CD14-positive monocyte (primary cell): Measurements from ENCODE around the gene APBA2. TPM values are rescaled to one million over a fixed set of nuclear protein-coding genes. Genes with fewer than 3 reads are reported as not detected.

ENCODE experiments used
- DNase-seq, 3 donors: peaks; one replicate each; pipeline ENCODE4 v3.0.0-alpha.2; 2011 to 2022
- H2AFZ ChIP-seq: 2 replicates; pipeline ENCODE4 v1.6.0; 2012; ENCODE audit warnings: mild to moderate bottlenecking, low read depth, low read length, inconsistent platforms; ENCODE audit not compliant: insufficient read depth, poor library complexity, severe bottlenecking
- H3K27ac ChIP-seq, 2 donors: 1 replicate in 1 of 2; 2 replicates in 1 of 2; pipeline ENCODE4 v1.5.1; 2012 to 2013; ENCODE audit warnings: low read length in 2 of 2, control low read depth in 1 of 2, inconsistent platforms in 1 of 2, low read depth in 1 of 2, mild to moderate bottlenecking in 1 of 2
- H3K27me3 ChIP-seq, 2 donors: one replicate each; pipeline versions ENCODE4 v1.6.0 to v1.6.1; 2011 to 2013; ENCODE audit warnings: low read length in 2 of 2; ENCODE audit not compliant: control insufficient read depth in 2 of 2, insufficient read depth in 2 of 2
- H3K36me3 ChIP-seq, 2 donors: replicated peaks in 1 of 2; 1 replicate in 1 of 2; 2 replicates in 1 of 2; pipeline versions ENCODE4 v1.5.1 to v1.6.1; 2012 to 2013; ENCODE audit warnings: low read length in 2 of 2, control low read depth in 1 of 2, inconsistent platforms in 1 of 2, mild to moderate bottlenecking in 1 of 2; ENCODE audit not compliant: insufficient read depth in 2 of 2, control insufficient read depth in 1 of 2
- H3K4me1 ChIP-seq, 2 donors: 1 replicate in 1 of 2; 2 replicates in 1 of 2; pipeline versions ENCODE4 v1.5.1 to v1.6.1; 2012 to 2013; ENCODE audit warnings: low read length in 2 of 2, control low read depth in 1 of 2, inconsistent platforms in 1 of 2, mild to moderate bottlenecking in 1 of 2, moderate library complexity in 1 of 2; ENCODE audit not compliant: insufficient read depth in 2 of 2, control insufficient read depth in 1 of 2
- H3K4me2 ChIP-seq: replicated peaks from 2 replicates; pipeline ENCODE3; 2012; ENCODE audit warnings: low read length, moderate library complexity, mild to moderate bottlenecking; ENCODE audit not compliant: poor library complexity, severe bottlenecking; ENCODE audit errors: extremely low read depth
- H3K4me3 ChIP-seq, 3 experiments: fragments of 200-600 bp in 1 of 3; sonication (generic) in 1 of 3; replicated peaks in 1 of 3; 1 replicate in 2 of 3; 2 replicates in 1 of 3; pipeline ENCODE4 v1.5.1; 2011 to 2013; ENCODE audit warnings: low read length in 3 of 3, mild to moderate bottlenecking in 3 of 3, control low read depth in 2 of 3, low read depth in 2 of 3, inconsistent platforms in 1 of 3, moderate library complexity in 1 of 3
- H3K79me2 ChIP-seq: 2 replicates; pipeline ENCODE4 v1.6.0; 2012; ENCODE audit warnings: mild to moderate bottlenecking, control low read depth, inconsistent platforms, low read length, moderate library complexity; ENCODE audit not compliant: insufficient read depth
- H3K9ac ChIP-seq: 2 replicates; pipeline ENCODE4 v1.6.0; 2017; ENCODE audit warnings: low read length, mild to moderate bottlenecking; ENCODE audit not compliant: insufficient read depth, poor library complexity, severe bottlenecking
- H3K9me3 ChIP-seq, 2 donors: replicated peaks in 1 of 2; 1 replicate in 1 of 2; 2 replicates in 1 of 2; pipeline versions ENCODE4 v1.5.1 to v1.6.1; 2012 to 2013; ENCODE audit warnings: low read length in 2 of 2, control low read depth in 1 of 2; ENCODE audit not compliant: control insufficient read depth in 1 of 2, insufficient read depth in 1 of 2
- H4K20me1 ChIP-seq: 2 replicates; pipeline ENCODE4 v1.6.0; 2012; ENCODE audit warnings: mild to moderate bottlenecking, low read length, control low read depth, moderate library complexity; ENCODE audit not compliant: insufficient read depth
- H3K27ac Mint-ChIP-seq, 7 donors: one replicate each; pipeline ENCODE4 v1.8.0; 2020; ENCODE audit warnings: mild to moderate bottlenecking in 7 of 7, mixed read lengths in 7 of 7, moderate library complexity in 6 of 7, inconsistent platforms in 2 of 7
- H3K27me3 Mint-ChIP-seq, 3 donors: one replicate each; pipeline ENCODE4 v1.8.0; 2021 to 2022; ENCODE audit warnings: low read depth in 3 of 3, mild to moderate bottlenecking in 3 of 3, mixed read lengths in 3 of 3, moderate library complexity in 3 of 3, inconsistent platforms in 1 of 3
- H3K36me3 Mint-ChIP-seq, 2 donors: one replicate each; pipeline ENCODE4 v1.8.0; 2020; ENCODE audit warnings: mixed read lengths in 2 of 2, inconsistent platforms in 1 of 2, mild to moderate bottlenecking in 1 of 2
- H3K4me1 Mint-ChIP-seq: one replicate; pipeline ENCODE4 v1.8.0; 2020; ENCODE audit warnings: mild to moderate bottlenecking, mixed read lengths
- H3K4me3 Mint-ChIP-seq, 2 donors: one replicate each; pipeline ENCODE4 v1.8.0; 2020; ENCODE audit warnings: mild to moderate bottlenecking in 2 of 2, mixed read lengths in 2 of 2, moderate library complexity in 1 of 2
- H3K9me3 Mint-ChIP-seq, 7 donors: one replicate each; pipeline ENCODE4 v1.8.0; 2020 to 2022; ENCODE audit warnings: mixed read lengths in 7 of 7, mild to moderate bottlenecking in 6 of 7, moderate library complexity in 6 of 7, inconsistent platforms in 2 of 7
- CTCF ChIP-seq: fragments of 200-600 bp; IDR thresholded peaks from one replicate; pipeline ENCODE4 v1.8.0; 2022; ENCODE audit warnings: antibody characterized with exemption, mild to moderate bottlenecking
- WGBS: methylation state at CpG from one replicate; pipeline ENCODE4 v1.1.5; 2013; ENCODE audit warnings: missing lambda C conversion rate; ENCODE audit not compliant: insufficient coverage; 5-methylcytosine and 5-hydroxymethylcytosine counted together
- intact Hi-C, 2 donors: fragments of 100-400 bp; cut with micrococcal nuclease; formaldehyde crosslinking; loops; one replicate each; pipeline versions ENCODE4 v1.15.0 to v1.15.1; 2023
- polyA plus RNA-seq, 3 donors: library from polyadenylated mRNA; depleted of rRNA in 1 of 3; unstranded in 2 of 3; stranded (reverse) in 1 of 3; fragments of 300-500 nt in 2 of 3; fragments of >200 nt in 1 of 3; fragmentation: Illumina TruSeq in 2 of 3; gene quantifications; 1 replicate in 2 of 3; 2 replicates in 1 of 3; pipeline ENCODE4 v1.2.3, GENCODE V29; 2012 to 2021

APBA2 gene
- polyA plus RNA-seq, 3 donors, result 0.30 TPM; not detected in 2

GRCh38 chr15:29058903-29059539, 173.2 kb downstream of the APBA2 start:
- no peak for TF ChIP-seq CTCF
- intact Hi-C loops, result no loop called here
- no peaks in the 10 kb centered on the region for H4K20me1 ChIP-seq
- H3K4me2 ChIP-seq, result no peak overlapping the region
- H2AFZ ChIP-seq, result no peak overlapping the region
- no peaks in the 10 kb centered on the region for H3K27me3 ChIP-seq
- no peak overlapping the region for H3K4me3 Mint-ChIP-seq
- no peak overlapping the region for H3K9ac ChIP-seq
- H3K27me3 Mint-ChIP-seq, result peaks cover 4 to 6% (median 5%) of the 10 kb centered on the region in 3 donors
- H3K27ac ChIP-seq, result no peak overlapping the region
- no peaks in the 10 kb centered on the region for H3K4me1 ChIP-seq
- H3K4me1 Mint-ChIP-seq, result no peaks in the 10 kb centered on the region
- no peaks in the 10 kb centered on the region for H3K79me2 ChIP-seq
- no peak for DNase-seq
- H3K4me3 ChIP-seq, result no peak overlapping the region
- H3K36me3 ChIP-seq, result no peaks in the 10 kb centered on the region
- WGBS, result 100% methylated on average over 3 of the region's 6 CpGs
- no peaks in the 10 kb centered on the region for H3K36me3 Mint-ChIP-seq
- H3K9me3 ChIP-seq, result peaks cover 0 to 7% of the 10 kb centered on the region in 2 donors
- H3K27ac Mint-ChIP-seq, result no peak overlapping the region
- peaks cover 0 to 10% (median 2%) of the 10 kb centered on the region in 7 donors for H3K9me3 Mint-ChIP-seq

- Histone ChIP-seq H3K4me3 (no peak overlapping the region), H3K27me3 (no peaks in the 10 kb centered on the region), H3K4me2 (no peak overlapping the region), H3K36me3 (no peaks in the 10 kb centered on the region), H4K20me1 (no peaks in the 10 kb centered on the region), H3K27ac (no peak overlapping the region), H3K4me1 (no peaks in the 10 kb centered on the region), H3K79me2 (no peaks in the 10 kb centered on the region), H3K9ac (no peak overlapping the region), H3K9me3 (no peaks in the 10 kb centered on the region), H2AFZ (no peak overlapping the region)
- H3K4me3 Mint-ChIP-seq, result no peak overlapping the region
- DNase-seq, result no peak
- 95% methylated on average over 14 of the region's 16 CpGs for whole genome bisulfite sequencing
- peaks cover 0 to 5% (median 2%) of the 10 kb centered on the region in 7 donors for H3K9me3 Mint-ChIP-seq
- no peak for TF ChIP-seq CTCF
- intact Hi-C loops, result no loop called here
- no peaks in the 10 kb centered on the region for H3K4me1 Mint-ChIP-seq
- no peak overlapping the region for H3K27ac Mint-ChIP-seq
- H3K27me3 Mint-ChIP-seq, result peaks cover 2 to 5% (median 4%) of the 10 kb centered on the region in 3 donors
- no peaks in the 10 kb centered on the region for H3K36me3 Mint-ChIP-seq
Observed at GRCh38 chr15:29059871-29060640, 174.3 kb downstream of the APBA2 start.
